IPS-11a (cell line): Measurements from ENCODE around the gene ARAP1.
A peak's percentile ranks its signal among the peaks of the same experiment; 100 is the strongest.

Source experiments
- H3K4me3 ChIP-seq: one replicate; pipeline ENCODE4 v1.5.1; 2013; ENCODE audit warnings: low read depth, low read length, control low read depth

The ARAP1 gene

GRCh38 chr11:72780296-72781062, 28.3 kb upstream of the ARAP1 start:
- peak overlapping the region; percentile 51 for H3K4me3 ChIP-seq

- H3K4me3 ChIP-seq: no peak overlapping the region
Measured at GRCh38 chr11:72779495-72780128, 27.4 kb upstream of the ARAP1 start.

GRCh38 chr11:72778535-72779494, 26.6 kb upstream of the ARAP1 start:
- H3K4me3 ChIP-seq: no peak overlapping the region

GRCh38 chr11:72777755-72778278, 25.6 kb upstream of the ARAP1 start:
- H3K4me3 ChIP-seq: no peak overlapping the region

GRCh38 chr11:72776844-72777754, 24.9 kb upstream of the ARAP1 start:
- no peak overlapping the region for H3K4me3 ChIP-seq

GRCh38 chr11:72776117-72776843, 24.1 kb upstream of the ARAP1 start:
- no peak overlapping the region for H3K4me3 ChIP-seq

- no peak overlapping the region for H3K4me3 ChIP-seq
Measured at GRCh38 chr11:72775288-72776110, 23.3 kb upstream of the ARAP1 start.

GRCh38 chr11:72774499-72774898, 22.3 kb upstream of the ARAP1 start:
- H3K4me3 ChIP-seq: no peak overlapping the region

- H3K4me3 ChIP-seq: no peak overlapping the region
Measured at GRCh38 chr11:72773696-72774095, 21.5 kb upstream of the ARAP1 start.

- H3K4me3 ChIP-seq: no peak overlapping the region
Measured at GRCh38 chr11:72773291-72773690, 21.1 kb upstream of the ARAP1 start.

GRCh38 chr11:72772059-72772458, 19.9 kb upstream of the ARAP1 start:
- H3K4me3 ChIP-seq: no peak overlapping the region

GRCh38 chr11:72771507-72771906, 19.3 kb upstream of the ARAP1 start:
- H3K4me3 ChIP-seq: no peak overlapping the region

- no peak overlapping the region for H3K4me3 ChIP-seq
Measured at GRCh38 chr11:72770799-72771198, 18.6 kb upstream of the ARAP1 start.

GRCh38 chr11:72769680-72770079, 17.5 kb upstream of the ARAP1 start:
- H3K4me3 ChIP-seq: no peak overlapping the region

GRCh38 chr11:72768581-72768980, 16.4 kb upstream of the ARAP1 start:
- H3K4me3 ChIP-seq: no peak overlapping the region

- no peak overlapping the region for H3K4me3 ChIP-seq
Measured at GRCh38 chr11:72767203-72768062, 15.2 kb upstream of the ARAP1 start.

GRCh38 chr11:72766152-72766902, 14.1 kb upstream of the ARAP1 start:
- no peak overlapping the region for H3K4me3 ChIP-seq
